Midbrain (tissue), 1 donor: ENCODE results near the gene IARS2.
A peak's percentile ranks its signal among the peaks of the same experiment; 100 is the strongest.
"Not testable (repeated sequence)": the region's sequence is repeated elsewhere in the genome, so short reads cannot be mapped to it uniquely, and the experiment has no call there.

ENCODE experiments used
- DNase-seq: peaks from one replicate; lab custom pipeline; 2025; lab: John Stamatoyannopoulos, UW

The IARS2 gene

DNA sequence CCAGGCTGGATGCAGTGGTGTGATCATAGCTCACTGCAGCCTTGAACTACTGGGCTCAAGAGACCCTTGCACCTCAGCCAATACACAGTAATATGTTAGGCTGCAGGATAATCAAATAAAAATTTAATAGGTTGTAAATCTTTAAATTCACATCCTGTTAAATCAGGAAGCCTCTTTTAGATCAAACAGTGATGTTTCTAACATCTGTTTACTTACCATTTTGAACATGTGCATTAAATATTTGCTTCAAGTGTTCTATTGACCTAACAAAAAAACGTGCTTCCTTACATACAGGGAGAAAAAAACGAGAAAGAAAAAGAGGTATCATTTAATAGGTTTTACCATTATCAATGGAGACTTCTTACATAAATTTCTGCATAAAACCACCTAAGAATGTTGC, 70.6 kb downstream of the IARS2 start:
- no peak for DNase-seq

- DNase-seq, result no peak
Observed at GRCh38 chr1:220166853-220167252, 72.9 kb downstream of the IARS2 start.

- DNase-seq, result not testable (repeated sequence)
Observed at GRCh38 chr1:220169887-220170286, 76.0 kb downstream of the IARS2 start.

DNA sequence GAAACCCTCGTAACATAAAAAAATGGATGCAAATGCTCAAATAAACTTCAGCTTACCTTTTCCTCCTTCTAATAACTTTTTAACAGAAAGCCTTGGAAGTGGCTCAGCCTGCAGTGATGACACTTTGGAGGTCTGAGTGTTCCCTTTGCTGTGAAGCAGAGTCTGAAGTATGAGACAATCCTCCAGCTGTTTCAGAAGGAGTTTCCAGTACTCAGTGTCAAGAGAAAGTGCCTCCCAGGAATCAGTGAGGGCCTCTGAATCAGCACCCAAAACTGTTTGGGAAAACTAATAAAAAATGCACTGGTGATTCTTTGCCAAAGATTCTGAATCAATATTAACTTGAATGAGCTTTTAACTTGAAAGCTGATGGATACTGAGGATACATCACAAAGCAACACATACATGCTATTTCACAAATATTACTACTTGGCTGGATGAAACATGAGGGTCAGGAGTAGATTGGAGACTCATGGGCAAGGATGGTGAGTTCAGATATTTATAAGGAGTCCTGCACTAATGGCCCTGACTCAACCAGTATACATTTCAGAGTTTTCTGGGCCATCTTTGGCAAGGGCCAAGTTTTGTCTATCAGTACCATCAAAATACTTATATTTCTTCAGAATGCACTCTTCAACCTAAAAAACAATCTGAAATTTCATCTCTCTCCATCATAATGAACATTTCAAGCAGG, 77.0 kb downstream of the IARS2 start:
- DNase-seq, result no peak

- no peak for DNase-seq
Observed at GRCh38 chr1:220176540-220176939, 82.6 kb downstream of the IARS2 start.

DNA sequence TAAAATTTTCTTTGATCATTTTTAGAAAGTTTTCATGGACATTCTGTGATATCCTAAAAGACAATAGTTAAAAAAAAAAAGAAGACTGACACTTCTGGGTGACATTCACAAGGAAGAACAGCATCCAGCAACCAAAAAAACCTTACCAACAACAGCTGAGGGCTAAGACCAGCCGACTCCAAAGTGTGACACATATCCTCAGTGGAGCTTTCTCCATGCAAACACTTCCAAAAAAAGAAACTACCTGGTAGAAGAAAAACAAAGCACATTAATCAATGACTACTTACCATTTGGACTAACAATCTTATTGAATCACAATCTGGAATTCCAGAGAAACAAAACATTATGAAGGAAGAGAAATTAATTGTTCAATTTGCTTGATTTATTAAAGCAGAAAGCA, 88.2 kb downstream of the IARS2 start:
- DNase-seq, result no peak

GRCh38 chr1:220182656-220183055, 88.7 kb downstream of the IARS2 start:
- no peak for DNase-seq

GRCh38 chr1:220184506-220184905, 90.6 kb downstream of the IARS2 start:
- DNase-seq, result no peak

DNA sequence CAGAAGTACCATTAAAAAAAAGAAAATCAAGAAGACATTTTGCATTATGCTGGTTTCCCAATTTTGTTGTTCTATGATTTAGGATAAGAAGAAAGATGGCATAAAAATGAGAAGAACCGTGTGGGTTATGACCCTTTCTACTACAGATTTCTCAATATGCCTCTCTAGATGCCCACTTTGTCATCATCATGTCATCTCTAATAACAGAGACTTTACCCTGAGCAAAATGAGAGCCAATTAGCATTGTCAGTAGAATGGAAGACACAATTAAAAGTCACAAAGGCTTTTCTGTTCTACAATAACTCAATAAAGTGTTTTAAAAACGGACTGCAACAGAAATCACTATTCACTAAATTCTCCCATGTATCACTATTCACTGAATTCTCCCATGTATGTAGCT, 92.8 kb downstream of the IARS2 start:
- no peak for DNase-seq

DNA sequence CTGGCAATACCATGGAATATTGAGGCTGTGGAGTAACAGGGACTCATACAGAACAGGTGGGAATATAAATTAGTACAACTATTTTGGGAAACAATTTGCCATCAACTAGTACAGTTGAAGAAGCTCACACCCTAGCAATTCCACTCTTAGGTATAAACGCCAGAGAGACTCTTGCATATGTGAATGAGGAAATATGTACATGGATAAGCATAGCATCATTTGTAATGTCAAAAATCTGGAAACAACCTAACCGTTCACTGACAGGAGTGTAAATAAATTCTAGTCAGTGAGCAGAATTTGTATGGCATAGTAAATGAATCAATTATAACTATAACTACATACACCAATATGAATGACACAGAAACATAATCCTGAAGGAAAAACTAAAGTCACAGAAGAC, 94.6 kb downstream of the IARS2 start:
- DNase-seq, result no peak

DNA sequence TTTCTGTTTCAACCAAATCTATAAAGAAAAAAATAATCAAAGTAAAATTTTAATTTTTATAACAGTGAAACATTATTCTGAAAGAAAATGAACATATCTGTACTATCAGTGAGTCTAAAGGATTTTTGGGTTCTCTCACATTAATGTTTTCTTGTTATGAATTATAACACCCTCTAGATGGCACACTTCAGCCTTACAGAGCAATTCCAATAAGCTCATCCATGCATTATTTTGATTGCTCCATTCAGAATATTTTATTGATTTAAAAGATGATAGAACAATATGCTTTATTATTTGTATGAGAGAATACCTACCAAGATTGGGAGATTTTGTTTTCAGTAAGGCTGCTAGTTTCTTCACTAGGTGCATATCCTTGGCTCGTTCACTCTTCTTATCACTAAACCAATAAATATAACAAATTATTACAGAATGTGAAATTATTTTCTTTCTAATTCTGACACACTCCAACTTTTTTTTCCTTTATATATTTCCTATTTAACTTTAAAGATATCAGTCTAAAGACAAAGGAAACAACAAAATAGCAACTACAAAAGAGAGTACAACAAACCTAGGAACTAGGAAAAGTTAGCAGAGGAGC, 95.9 kb downstream of the IARS2 start:
- DNase-seq, result peak; percentile 49

GRCh38 chr1:220195701-220196100, 101.8 kb downstream of the IARS2 start:
- DNase-seq, result no peak
